HepG2 (cell line): ENCODE data around the gene PIAS3.

Source experiments
- CBX5 ChIP-seq: sonication (generic); formaldehyde crosslinking; IDR thresholded peaks from 2 replicates; pipeline ENCODE4 v1.4.0; 2020; ENCODE audit warnings: missing genetic modification reagents, borderline replicate concordance
- CREB1 ChIP-seq, 2 experiments: fragments of 450-650 bp in 1 of 2; IDR thresholded peaks; 2 replicates each; pipeline ENCODE4 v1.6.1; 2016 to 2017; ENCODE audit warnings: control low read depth in 1 of 2, mild to moderate bottlenecking in 1 of 2, missing compliant biosample characterization in 1 of 2, missing genetic modification characterization in 1 of 2
- HNRNPLL ChIP-seq: fragments of 200-400 bp; formaldehyde crosslinking; IDR thresholded peaks from 2 replicates; pipeline ENCODE4 v1.6.1; 2017; ENCODE audit warnings: mild to moderate bottlenecking, low read depth, low read length; ENCODE audit not compliant: poor library complexity, severe bottlenecking
- ISL2 ChIP-seq: sonication (generic); formaldehyde crosslinking; IDR thresholded peaks from 2 replicates; pipeline ENCODE4 v1.5.0; 2020; ENCODE audit warnings: missing genetic modification reagents
- MAZ ChIP-seq, 2 experiments: sonication (generic) in 1 of 2; formaldehyde crosslinking in 1 of 2; IDR thresholded peaks; 2 replicates each; pipeline versions ENCODE4 v1.5.0 to v1.6.1; 2012 to 2020; ENCODE audit warnings: low read depth in 2 of 2, mild to moderate bottlenecking in 2 of 2, borderline replicate concordance in 1 of 2, improper control_type of control experiment in 1 of 2, low read length in 1 of 2, missing genetic modification reagents in 1 of 2, moderate library complexity in 1 of 2
- REST ChIP-seq, 2 experiments: IDR thresholded peaks; 2 replicates each; pipeline ENCODE4 v1.6.1; 2011 to 2012; ENCODE audit warnings: low read length in 2 of 2, borderline replicate concordance in 1 of 2, low read depth in 1 of 2, mild to moderate bottlenecking in 1 of 2, moderate library complexity in 1 of 2
- RXRB ChIP-seq: IDR thresholded peaks from 2 replicates; pipeline ENCODE4 v1.6.1; 2016; ENCODE audit warnings: borderline replicate concordance, missing genetic modification reagents, missing compliant biosample characterization
- SOX5 ChIP-seq: IDR thresholded peaks from 2 replicates; pipeline ENCODE4 v1.6.1; 2016; ENCODE audit warnings: borderline replicate concordance
- TAF1 ChIP-seq: sonication (generic); formaldehyde crosslinking; IDR thresholded peaks from 2 replicates; pipeline ENCODE4 v1.4.0; 2020; ENCODE audit warnings: missing genetic modification reagents
- ZBTB33 ChIP-seq: sonication (generic); formaldehyde crosslinking; IDR thresholded peaks from 2 replicates; pipeline ENCODE4 v1.4.0; 2020; ENCODE audit warnings: missing genetic modification reagents
- ZMYM2 ChIP-seq: sonication (generic); formaldehyde crosslinking; IDR thresholded peaks from 2 replicates; pipeline ENCODE4 v1.8.0; 2022; ENCODE audit warnings: mild to moderate bottlenecking, missing genetic modification reagents
- ZNF138 ChIP-seq: sonication (generic); formaldehyde crosslinking; IDR thresholded peaks from 2 replicates; pipeline ENCODE4 v1.5.0; 2020; ENCODE audit warnings: mild to moderate bottlenecking, low read depth, missing genetic modification reagents
- ZNF740 ChIP-seq: sonication (generic); formaldehyde crosslinking; IDR thresholded peaks from 2 replicates; pipeline ENCODE4 v1.4.0; 2020; ENCODE audit warnings: missing genetic modification reagents
- ZZZ3 ChIP-seq: sonication (generic); formaldehyde crosslinking; IDR thresholded peaks from 2 replicates; pipeline ENCODE4 v1.4.0; 2020; ENCODE audit warnings: missing genetic modification reagents, mild to moderate bottlenecking, borderline replicate concordance

GRCh38 chr1:145891587-145892485, 33.0 kb upstream of the PIAS3 start:
- peak; percentile 69; the same call in 1 of the 2 replicates for TF ChIP-seq SOX5
- TF ChIP-seq RXRB (CRISPR knock-in tag), result peak; percentile 86
- TF ChIP-seq ZMYM2, result no peak
- no peak for TF ChIP-seq CREB1 (IDR thresholded peaks at IDR 0.05)
- TF ChIP-seq CREB1 (CRISPR knock-in tag; IDR thresholded peaks at IDR 0.05), result peak; percentile 80
- TF ChIP-seq ISL2, result peak; percentile 83
- TF ChIP-seq ZBTB33 (CRISPR knock-in tag), result 0 out of 2 replicates have a peak, but pooled peaks have one; percentile 41
- TF ChIP-seq TAF1, result peak; percentile 25; the same call in 1 of the 2 replicates
- TF ChIP-seq REST (IDR thresholded peaks at IDR 0.05; ENCODE audit: borderline replicate concordance in 1 of 2, low read depth in 1 of 2, low read length in 2 of 2), result peak in 1 of 2 experiments; percentile 27; a peak in 1 of 4 replicates
- no peak for TF ChIP-seq ZNF740 (CRISPR knock-in tag)
- TF ChIP-seq ZNF138 (CRISPR knock-in tag), result no peak
- TF ChIP-seq HNRNPLL, result no peak
- no peak for TF ChIP-seq ZZZ3 (CRISPR knock-in tag)
- TF ChIP-seq MAZ (IDR thresholded peaks at IDR 0.05; ENCODE audit: borderline replicate concordance, low read depth, low read length), result no peak
- 0 out of 2 replicates have a peak, but pooled peaks have one; percentile 42 for TF ChIP-seq MAZ (CRISPR knock-in tag; IDR thresholded peaks at IDR 0.05; ENCODE audit: low read depth)
- TF ChIP-seq CBX5 (CRISPR knock-in tag), result peak; percentile 31; the same call in 1 of the 2 replicates
